HepG2 (cell line): ENCODE results near the gene ANXA7. TPM values are rescaled to one million over a fixed set of nuclear protein-coding genes. Genes with fewer than 3 reads are reported as not detected.

Source experiments
- ATAC-seq: fragments of 200-7000 bp; cut with Tn5 transposase; 3 replicates; pipeline ENCODE4 v1.9.1; 2020; ENCODE audit warnings: mild to moderate bottlenecking, moderate library complexity
- Bru-seq: library from RNA; stranded (reverse); fragments of 400-500 nt; gene quantifications from one replicate; lab custom pipeline; 2021; lab: Mats Ljungman, UMichigan
- BruChase-seq, 2 experiments: library from RNA; stranded (reverse); fragments of 400-500 nt; gene quantifications; one replicate each; lab custom pipeline; 2021; lab: Mats Ljungman, UMichigan
- BruUV-seq: library from RNA; stranded (reverse); fragments of 400-500 nt; replicated peaks from 2 replicates; lab custom pipeline; 2021; lab: Mats Ljungman, UMichigan
- CTCF ChIA-PET: fragments of 300-600 bp; formaldehyde crosslinking; extraction: SDS; loops from one replicate; lab custom pipeline; 2021; ENCODE audit warnings: low total read pairs, inconsistent platforms, low intra/inter-chr PET ratio; lab: Yijun Ruan, JAX
- POLR2A ChIA-PET: fragments of 350-600 bp; sonication (Branson Sonifier 250); formaldehyde crosslinking; loops from one replicate; lab custom pipeline; 2020; ENCODE audit warnings: antibody characterized with exemption, inconsistent platforms; lab: Yijun Ruan, JAX
- DNase-seq: peaks from one replicate; pipeline ENCODE4 v3.0.0-alpha.2; 2015; ENCODE audit warnings: low spot score
- FAIRE-seq: peaks from 3 replicates; lab custom pipeline; 2011; peaks lifted over from hg19 to GRCh38; lab: Jason Lieb, UNC
- H2AFZ ChIP-seq: one replicate; pipeline ENCODE4 v1.6.1; 2011; ENCODE audit warnings: low read length, inconsistent platforms
- H3K27ac ChIP-seq: fragments of 300-600 bp; 3 replicates; pipeline ENCODE4 v1.8.0; 2011; ENCODE audit warnings: mixed run types, mild to moderate bottlenecking, mixed read lengths, low read length, inconsistent platforms; ENCODE audit not compliant: insufficient read depth; ENCODE audit errors: extremely low read length
- H3K27me3 ChIP-seq, 2 experiments: fragments of 200-600 bp in 1 of 2; 2 replicates in 1 of 2; 3 replicates in 1 of 2; pipeline versions ENCODE4 v1.6.0 to v1.8.0; 2011; ENCODE audit warnings: low read length in 2 of 2, mild to moderate bottlenecking in 2 of 2, moderate library complexity in 2 of 2, inconsistent platforms in 1 of 2; ENCODE audit not compliant: insufficient read depth in 2 of 2, control insufficient read depth in 1 of 2
- H3K36me3 ChIP-seq, 2 experiments: fragments of 200-600 bp in 1 of 2; replicated peaks in 1 of 2; 2 replicates in 1 of 2; 3 replicates in 1 of 2; pipeline versions ENCODE4 v1.5.1 to v1.8.0; 2011; ENCODE audit warnings: low read length in 2 of 2, inconsistent platforms in 1 of 2; ENCODE audit not compliant: insufficient read depth in 2 of 2, control insufficient read depth in 1 of 2
- H3K4me1 ChIP-seq: 2 replicates; pipeline ENCODE4 v1.5.1; 2012; ENCODE audit warnings: low read length, inconsistent platforms; ENCODE audit not compliant: insufficient read depth
- H3K4me2 ChIP-seq: 2 replicates; pipeline ENCODE4 v1.6.0; 2011; ENCODE audit warnings: low read depth, low read length, inconsistent platforms
- H3K4me3 ChIP-seq, 3 experiments: fragments of 200-600 bp in 1 of 3; sonication (generic), shearing (Covaris generic) in 1 of 3; replicated peaks in 1 of 3; 2 replicates each; pipeline ENCODE4 v1.5.1; 2011 to 2016; ENCODE audit warnings: low read length in 3 of 3, inconsistent platforms in 2 of 3, low read depth in 2 of 3, mild to moderate bottlenecking in 2 of 3, control low read depth in 1 of 3, mixed read lengths in 1 of 3; ENCODE audit not compliant: insufficient read depth in 1 of 3
- H3K79me2 ChIP-seq: one replicate; pipeline ENCODE4 v1.6.1; 2011; ENCODE audit warnings: low read length, inconsistent platforms; ENCODE audit not compliant: insufficient read depth
- H3K9ac ChIP-seq: 2 replicates; pipeline ENCODE4 v1.6.0; 2011; ENCODE audit warnings: mild to moderate bottlenecking, low read depth, low read length, inconsistent platforms; ENCODE audit not compliant: insufficient read depth
- H3K9me3 ChIP-seq: 2 replicates; pipeline ENCODE4 v1.5.1; 2012; ENCODE audit warnings: mild to moderate bottlenecking, low read length
- H4K20me1 ChIP-seq: 2 replicates; pipeline ENCODE4 v1.6.0; 2011; ENCODE audit warnings: inconsistent platforms, mild to moderate bottlenecking, low read length, moderate library complexity; ENCODE audit not compliant: insufficient read depth
- CREM ChIP-seq, 2 experiments: sonication (generic) in 1 of 2; formaldehyde crosslinking in 1 of 2; IDR thresholded peaks; 2 replicates each; pipeline versions ENCODE4 v1.4.0 to v1.6.1; 2016 to 2020; ENCODE audit warnings: antibody characterized with exemption in 1 of 2, mild to moderate bottlenecking in 1 of 2, missing genetic modification reagents in 1 of 2
- PCBP2 ChIP-seq: fragments of 200-400 bp; formaldehyde crosslinking; optimal IDR thresholded peaks from 2 replicates; pipeline ENCODE3; 2018; ENCODE audit warnings: low read length, low read depth; ENCODE audit not compliant: poor library complexity, severe bottlenecking
- ZMYM4 ChIP-seq: sonication (generic); formaldehyde crosslinking; IDR thresholded peaks from 2 replicates; pipeline ENCODE4 v1.8.1; 2023; ENCODE audit warnings: mild to moderate bottlenecking, missing genetic modification reagents
- ZNF83 ChIP-seq: sonication (generic); formaldehyde crosslinking; IDR thresholded peaks from 2 replicates; pipeline ENCODE4 v1.4.0; 2020; ENCODE audit warnings: missing genetic modification reagents, mild to moderate bottlenecking, borderline replicate concordance
- WGBS: methylation state at CpG from one replicate; pipeline ENCODE4 v1.1.6; 2017; ENCODE audit warnings: low lambda C conversion rate; 5-methylcytosine and 5-hydroxymethylcytosine counted together
- in situ Hi-C: cut with HindIII; loops from 2 replicates; pipeline ENCODE4 v1.10.0; 2017; ENCODE audit warnings: low pct_unique_long_range_greater_than_20kb; ENCODE audit not compliant: extremely low pct_ligation_motif_present
- intact Hi-C: fragments of 100-400 bp; cut with micrococcal nuclease; formaldehyde crosslinking; loops from one replicate; pipeline ENCODE4 v1.10.0; 2022; ENCODE audit not compliant: unreplicated experiment
- long read RNA-seq, 2 experiments: library from RNA in 1 of 2; library from polyadenylated mRNA in 1 of 2; stranded (forward) in 1 of 2; unstranded in 1 of 2; transcript quantifications; one replicate each; pipeline ENCODE4 v2.0.0, GENCODE V29; 2019 to 2022
- polyA minus RNA-seq, 3 experiments: library from RNA; depleted of rRNA, polyadenylated mRNA; stranded (reverse); fragments of >200 nt; gene quantifications; 2 replicates each; pipeline ENCODE4 v1.2.3, GENCODE V29; 2011; ENCODE audit warnings: low replicate concordance in 1 of 3
- polyA plus RNA-seq, 8 experiments: library from polyadenylated mRNA; depleted of rRNA in 3 of 8; stranded (reverse) in 7 of 8; unstranded in 1 of 8; fragments of >200 nt; fragmentation: Illumina TruSeq in 4 of 8; extraction: Trizol in 4 of 8; gene quantifications; 2 replicates each; pipeline versions ENCODE4 v1.2.1 to v1.2.3, GENCODE V29; 2011 to 2016; ENCODE audit warnings: low read depth in 4 of 8, missing spikeins in 1 of 8, mixed read lengths in 1 of 8; ENCODE audit not compliant: insufficient read depth in 1 of 8
- total RNA-seq, 5 experiments: library from RNA; depleted of rRNA; stranded (reverse); fragments of >200 nt; fragmentation: Illumina TruSeq; extraction: Trizol; gene quantifications; 2 replicates each; pipeline ENCODE4 v1.2.3, GENCODE V29; 2016; ENCODE audit warnings: low read depth in 1 of 5
- TF ChIP-seq, protein P1 (sequence below), 2 experiments: sonication (generic) in 1 of 2; formaldehyde crosslinking in 1 of 2; IDR thresholded peaks; 2 replicates each; pipeline versions ENCODE4 v1.4.0 to v1.6.1; 2016 to 2020; ENCODE audit warnings: borderline replicate concordance in 1 of 2, low read depth in 1 of 2, mild to moderate bottlenecking in 1 of 2, missing genetic modification reagents in 1 of 2
- TF ChIP-seq, protein P2 (sequence below): sonication (generic); formaldehyde crosslinking; conservative IDR thresholded peaks from 2 replicates; pipeline ENCODE4 v1.5.0; 2020; ENCODE audit warnings: missing genetic modification reagents

The ANXA7 gene
- 89.0 and 139 TPM in 2 replicates for total RNA-seq (2016; rRNA removed; fragmentation: Illumina TruSeq; extraction: Trizol)
- 10.5 and 13.7 TPM in 2 replicates for total RNA-seq (2016; cell fraction: cytosol; rRNA removed; fragmentation: Illumina TruSeq; extraction: Trizol; ENCODE audit: low read depth)
- 94.2 and 145 TPM in 2 replicates for total RNA-seq (2016; cell fraction: insoluble cytoplasmic fraction; rRNA removed; fragmentation: Illumina TruSeq; extraction: Trizol)
- 21.5 and 22.7 TPM in 2 replicates for total RNA-seq (2016; cell fraction: membrane; rRNA removed; fragmentation: Illumina TruSeq; extraction: Trizol)
- total RNA-seq (2016; cell fraction: nucleus; rRNA removed; fragmentation: Illumina TruSeq; extraction: Trizol), result 39.7 and 46.6 TPM in 2 replicates
- 54.8 and 59.4 TPM in 2 replicates for polyA plus RNA-seq (2011; rRNA removed)
- 38.7 and 48.7 TPM in 2 replicates for polyA plus RNA-seq (2011; cell fraction: cytosol; rRNA removed)
- polyA plus RNA-seq (2011; cell fraction: nucleus; rRNA removed), result 28.0 and 34.8 TPM in 2 replicates
- polyA plus RNA-seq (2012), result 48.1 and 51.9 TPM in 2 replicates
- 7.4 and 8.4 TPM in 2 replicates for polyA plus RNA-seq (2016; cell fraction: cytosol; fragmentation: Illumina TruSeq; extraction: Trizol; ENCODE audit: low read depth)
- 157 and 162 TPM in 2 replicates for polyA plus RNA-seq (2016; cell fraction: insoluble cytoplasmic fraction; fragmentation: Illumina TruSeq; extraction: Trizol; ENCODE audit: low read depth)
- 13.1 and 14.0 TPM in 2 replicates for polyA plus RNA-seq (2016; cell fraction: membrane; fragmentation: Illumina TruSeq; extraction: Trizol; ENCODE audit: low read depth)
- 64.1 and 68.1 TPM in 2 replicates for polyA plus RNA-seq (2016; cell fraction: nucleus; fragmentation: Illumina TruSeq; extraction: Trizol; ENCODE audit: insufficient read depth, low read depth)
- polyA minus RNA-seq (2011; rRNA and poly(A)+ RNA removed; ENCODE audit: low replicate concordance), result 99.7 and 122 TPM in 2 replicates
- polyA minus RNA-seq (2011; cell fraction: cytosol; rRNA and poly(A)+ RNA removed), result 42.4 and 48.0 TPM in 2 replicates
- 29.0 and 39.9 TPM in 2 replicates for polyA minus RNA-seq (2011; cell fraction: nucleus; rRNA and poly(A)+ RNA removed)
- Bru-seq, nascent RNA, result percentile 84 among the genes with signal in this experiment
- BruChase-seq, experiment 1, labeled RNA remaining after a 6-hour chase, result percentile 85 among the genes with signal in this experiment
- percentile 81 among the genes with signal in this experiment for BruChase-seq, experiment 2, labeled RNA remaining after a 2-hour chase
- long read RNA-seq, experiment 1, transcript ANXA7-202 (13 exons, 2,452 nt), result major isoform, 102 of 166 reads
- long read RNA-seq, experiment 1, partial matches to known transcripts, result 45 of 166 reads
- long read RNA-seq, experiment 1, other reads (novel, unspliced or antisense), result 19 of 166 reads
- long read RNA-seq, experiment 2, transcript ANXA7-202 (13 exons, 2,452 nt), result major isoform, 22 of 96 reads
- long read RNA-seq, experiment 2, partial matches to known transcripts, result 39 of 96 reads
- long read RNA-seq, experiment 2, other reads (novel, unspliced or antisense), result 35 of 96 reads

DNA sequence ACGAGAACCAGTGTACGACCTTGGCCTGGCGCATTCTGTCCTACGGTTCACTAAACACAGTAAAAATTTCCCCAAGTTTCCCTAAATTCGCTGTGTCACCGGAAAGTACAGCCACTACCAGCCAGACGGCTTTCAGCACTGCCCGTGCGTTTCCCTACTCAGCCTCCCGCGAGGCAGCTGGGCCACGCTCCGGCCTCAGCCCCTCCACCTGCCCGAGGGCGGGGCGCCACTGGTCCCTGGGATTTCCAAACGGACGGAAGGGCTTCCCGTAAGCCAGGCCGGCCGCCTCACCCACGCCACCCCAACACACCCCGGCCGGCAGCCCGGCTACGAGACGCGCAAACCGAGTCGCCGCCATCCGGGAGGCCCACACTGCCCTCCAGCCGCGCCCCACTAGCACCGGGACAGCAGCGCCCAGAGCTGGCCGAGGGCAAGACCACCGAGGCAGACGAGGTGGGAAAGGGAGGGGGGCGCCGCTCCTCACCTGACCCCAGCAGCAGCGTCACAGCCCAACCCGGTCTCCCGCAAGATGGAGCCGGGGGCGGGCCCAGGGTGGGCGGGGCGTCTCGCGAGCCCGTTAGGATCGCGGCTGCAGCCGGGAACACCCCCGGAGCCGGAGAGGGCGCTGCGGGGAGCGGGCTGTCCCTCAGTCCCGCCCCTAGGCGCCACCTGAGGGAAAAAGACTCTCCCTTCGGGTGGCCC lies at the start of gene ANXA7:
Gene ANXA7, minus strand, starts transcription at position 531 of the 702 bp plus-strand sequence. CDS start 13,202 bp downstream, outside the sequence.
- TSS peak; percentile 81 for BruUV-seq
- Histone ChIP-seq H4K20me1 (peaks cover 11% of the 10 kb centered on the region; the same call in 1 of the 2 replicates), H3K4me3 (peak within 1 kb of the TSS; percentile 64 to 100 (median 89)), H3K4me1 (peaks cover 65% of the 10 kb centered on the region), H3K79me2 (peaks cover 42% of the 10 kb centered on the region), H3K4me2 (peak within 1 kb of the TSS; percentile 79), H3K9ac (peak within 1 kb of the TSS; percentile 98), H3K36me3 (no peaks in the 10 kb centered on the region), H3K27me3 (no peaks in the 10 kb centered on the region; a peak in 1 of 5 replicates), H3K9me3 (no peaks in the 10 kb centered on the region), H2AFZ (peak within 1 kb of the TSS; percentile 67), H3K27ac (peak within 1 kb of the TSS; percentile 99)
- in situ Hi-C loops (no loop called here), intact Hi-C loops (loop anchor here (2.0 to 5.0 kb wide), 3 partner anchors 83 to 229 kb away; partner anchors contain the start of genes MYOZ1 and PPP3CB)
- FAIRE-seq, result no peak
- peak; percentile 81 for DNase-seq
- ATAC-seq, result peak; percentile 95
- ChIA-PET CTCF (no interaction called here), POLR2A (interaction anchor here (1.0 to 2.1 kb wide), 8 partner anchors 10 to 427 kb away, joined by 3 to 13 read pairs (median 6); partner anchors contain the start of genes CFAP70, DNAJC9, MRPS16 and PPP3CB)
- WGBS, result under 1% methylated on average over 42 of the region's 62 CpGs
- TF ChIP-seq CREM (IDR thresholded peaks at IDR 0.05) (peak; percentile 7), CREM (CRISPR knock-in tag; IDR thresholded peaks at IDR 0.05) (no peak), ZNF83 (CRISPR knock-in tag) (peak; percentile 70; the same call in 1 of the 2 replicates), ZMYM4 (CRISPR knock-in tag) (peak; percentile 77), PCBP2 (no peak)
- TF ChIP-seq, protein P1, sequence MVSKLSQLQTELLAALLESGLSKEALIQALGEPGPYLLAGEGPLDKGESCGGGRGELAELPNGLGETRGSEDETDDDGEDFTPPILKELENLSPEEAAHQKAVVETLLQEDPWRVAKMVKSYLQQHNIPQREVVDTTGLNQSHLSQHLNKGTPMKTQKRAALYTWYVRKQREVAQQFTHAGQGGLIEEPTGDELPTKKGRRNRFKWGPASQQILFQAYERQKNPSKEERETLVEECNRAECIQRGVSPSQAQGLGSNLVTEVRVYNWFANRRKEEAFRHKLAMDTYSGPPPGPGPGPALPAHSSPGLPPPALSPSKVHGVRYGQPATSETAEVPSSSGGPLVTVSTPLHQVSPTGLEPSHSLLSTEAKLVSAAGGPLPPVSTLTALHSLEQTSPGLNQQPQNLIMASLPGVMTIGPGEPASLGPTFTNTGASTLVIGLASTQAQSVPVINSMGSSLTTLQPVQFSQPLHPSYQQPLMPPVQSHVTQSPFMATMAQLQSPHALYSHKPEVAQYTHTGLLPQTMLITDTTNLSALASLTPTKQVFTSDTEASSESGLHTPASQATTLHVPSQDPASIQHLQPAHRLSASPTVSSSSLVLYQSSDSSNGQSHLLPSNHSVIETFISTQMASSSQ (IDR thresholded peaks at IDR 0.05; ENCODE audit: low read depth), result no peak
- TF ChIP-seq, protein P1 (CRISPR knock-in tag; IDR thresholded peaks at IDR 0.05; ENCODE audit: borderline replicate concordance), result peak; percentile 77
- TF ChIP-seq, protein P2, sequence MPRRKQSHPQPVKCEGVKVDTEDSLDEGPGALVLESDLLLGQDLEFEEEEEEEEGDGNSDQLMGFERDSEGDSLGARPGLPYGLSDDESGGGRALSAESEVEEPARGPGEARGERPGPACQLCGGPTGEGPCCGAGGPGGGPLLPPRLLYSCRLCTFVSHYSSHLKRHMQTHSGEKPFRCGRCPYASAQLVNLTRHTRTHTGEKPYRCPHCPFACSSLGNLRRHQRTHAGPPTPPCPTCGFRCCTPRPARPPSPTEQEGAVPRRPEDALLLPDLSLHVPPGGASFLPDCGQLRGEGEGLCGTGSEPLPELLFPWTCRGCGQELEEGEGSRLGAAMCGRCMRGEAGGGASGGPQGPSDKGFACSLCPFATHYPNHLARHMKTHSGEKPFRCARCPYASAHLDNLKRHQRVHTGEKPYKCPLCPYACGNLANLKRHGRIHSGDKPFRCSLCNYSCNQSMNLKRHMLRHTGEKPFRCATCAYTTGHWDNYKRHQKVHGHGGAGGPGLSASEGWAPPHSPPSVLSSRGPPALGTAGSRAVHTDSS, result 0 out of 2 replicates have a peak, but pooled peaks have one; percentile 20
